GM10266 (cell line): ENCODE results near the gene DOK4.

ENCODE experiments used
- DNase-seq: peaks from one replicate; pipeline ENCODE4 v3.0.0; 2012; ENCODE audit errors: extremely low spot score
- CTCF ChIP-seq: IDR thresholded peaks from 2 replicates; pipeline ENCODE4 v1.5.1; 2012; ENCODE audit warnings: mild to moderate bottlenecking, low read depth; ENCODE audit not compliant: control insufficient read depth, insufficient read depth; ENCODE audit errors: missing control alignments

The DOK4 gene

GRCh38 chr16:57498031-57498430 lies 11.7 kb upstream of the DOK4 start:
- no peak for DNase-seq
- TF ChIP-seq CTCF = no peak

GRCh38 chr16:57497121-57497520 lies 10.8 kb upstream of the DOK4 start:
- DNase-seq = no peak
- no peak for TF ChIP-seq CTCF

- DNase-seq = no peak
- TF ChIP-seq CTCF = no peak
Observed at GRCh38 chr16:57493767-57494166, 7.5 kb upstream of the DOK4 start.

GRCh38 chr16:57489229-57489628 lies 2.9 kb upstream of the DOK4 start:
- no peak for TF ChIP-seq CTCF
- DNase-seq = no peak

- no peak for DNase-seq
- no peak for TF ChIP-seq CTCF
Observed at GRCh38 chr16:57486858-57487834, 853 bp upstream of the DOK4 start.

GRCh38 chr16:57485091-57485915 lies 990 bp downstream of the DOK4 start:
- DNase-seq = no peak
- TF ChIP-seq CTCF = no peak
